SK-N-SH (cell line): ENCODE measurements around the gene ZNF32. TPM values are rescaled to one million over a fixed set of nuclear protein-coding genes. Genes with fewer than 3 reads are reported as not detected.

Source experiments
- CTCF ChIA-PET: fragments of 300-600, 350-600 bp; formaldehyde crosslinking; extraction: SDS; loops from one replicate; lab custom pipeline; 2021; lab: Yijun Ruan, JAX
- POLR2A ChIA-PET: fragments of 350-600 bp; sonication (Branson Sonifier 250); formaldehyde crosslinking; extraction: SDS; loops from one replicate; lab custom pipeline; 2020; ENCODE audit warnings: antibody characterized with exemption, inconsistent platforms; lab: Yijun Ruan, JAX
- DNase-seq: peaks from one replicate; pipeline ENCODE4 v3.0.0; 2012
- H2AFZ ChIP-seq: fragments of 200-600 bp; sonication (generic); 2 replicates; pipeline ENCODE4 v1.8.1; 2016; ENCODE audit warnings: antibody characterized with exemption, mild to moderate bottlenecking, low read depth
- H3F3A ChIP-seq: fragments of 200-600 bp; sonication (generic); replicated peaks from 2 replicates; pipeline ENCODE3; 2016; ENCODE audit warnings: antibody characterized with exemption, mild to moderate bottlenecking; ENCODE audit not compliant: insufficient read depth
- H3K27ac ChIP-seq, 2 experiments: fragments of 200-500 bp in 1 of 2; fragments of 200-600 bp in 1 of 2; sonication (Bioruptor generic) in 1 of 2; sonication (generic), shearing (Covaris generic) in 1 of 2; 2 replicates each; pipeline versions ENCODE4 v1.5.1 to v1.6.1; 2014 to 2016; ENCODE audit warnings: low read depth in 2 of 2, inconsistent platforms in 1 of 2, low read length in 1 of 2, mild to moderate bottlenecking in 1 of 2, mixed read lengths in 1 of 2
- H3K27me3 ChIP-seq: fragments of 200-600 bp; sonication (generic), shearing (Covaris generic); 2 replicates; pipeline ENCODE4 v1.6.1; 2016; ENCODE audit warnings: mixed run types; ENCODE audit not compliant: insufficient read depth
- H3K36me3 ChIP-seq, 2 experiments: fragments of 200-500 bp in 1 of 2; fragments of 200-600 bp in 1 of 2; sonication (Bioruptor generic) in 1 of 2; sonication (generic) in 1 of 2; replicated peaks in 1 of 2; 2 replicates each; pipeline versions ENCODE3 to v1.5.1; 2014 to 2016; ENCODE audit warnings: low read length in 1 of 2, mild to moderate bottlenecking in 1 of 2; ENCODE audit not compliant: insufficient read depth in 2 of 2, control insufficient read depth in 1 of 2
- H3K4me1 ChIP-seq, 2 experiments: fragments of 200-500 bp in 1 of 2; fragments of 200-600 bp in 1 of 2; sonication (Bioruptor generic) in 1 of 2; sonication (generic), shearing (Covaris generic) in 1 of 2; 2 replicates each; pipeline versions ENCODE4 v1.5.1 to v1.6.1; 2014 to 2016; ENCODE audit warnings: low read depth in 1 of 2, low read length in 1 of 2, mixed run types in 1 of 2; ENCODE audit not compliant: insufficient read depth in 2 of 2, control insufficient read depth in 1 of 2
- H3K4me2 ChIP-seq: fragments of 200-600 bp; sonication (generic), shearing (Covaris generic); 2 replicates; pipeline ENCODE4 v1.6.1; 2017; ENCODE audit warnings: mixed run types
- H3K4me3 ChIP-seq, 2 experiments: fragments of 200-500 bp in 1 of 2; fragments of 200-600 bp in 1 of 2; sonication (Bioruptor generic) in 1 of 2; sonication (generic), shearing (Covaris generic) in 1 of 2; 2 replicates each; pipeline versions ENCODE4 v1.5.1 to v1.8.1; 2014 to 2016; ENCODE audit warnings: low read depth in 2 of 2, inconsistent platforms in 1 of 2, low read length in 1 of 2, mild to moderate bottlenecking in 1 of 2, mixed read lengths in 1 of 2, moderate library complexity in 1 of 2
- H3K79me2 ChIP-seq: fragments of 200-600 bp; sonication (generic); 2 replicates; pipeline ENCODE4 v1.8.1; 2017; ENCODE audit warnings: mild to moderate bottlenecking; ENCODE audit not compliant: insufficient read depth
- H3K9ac ChIP-seq: fragments of 200-600 bp; sonication (generic); 2 replicates; pipeline ENCODE4 v1.6.1; 2017; ENCODE audit warnings: mixed run types
- H3K9me2 ChIP-seq: fragments of 200-600 bp; sonication (generic); 2 replicates; pipeline ENCODE4 v1.6.1; 2017; ENCODE audit warnings: mixed run types
- H3K9me3 ChIP-seq: fragments of 200-600 bp; sonication (generic); 2 replicates; pipeline ENCODE4 v1.6.1; 2017; ENCODE audit warnings: mixed run types, mild to moderate bottlenecking, moderate library complexity
- H4K20me1 ChIP-seq: fragments of 200-600 bp; sonication (generic); 2 replicates; pipeline ENCODE4 v1.6.1; 2017; ENCODE audit warnings: mild to moderate bottlenecking, mixed run types; ENCODE audit not compliant: insufficient read depth
- EP300 ChIP-seq, 2 experiments: IDR thresholded peaks; 2 replicates each; pipeline versions ENCODE4 v1.4.0 to v1.6.1; 2012; ENCODE audit warnings: borderline replicate concordance in 1 of 2, low read depth in 1 of 2, low read length in 1 of 2
- IRF3 ChIP-seq: fragments of 150-350 bp; IDR thresholded peaks from 2 replicates; pipeline ENCODE4 v1.6.1; 2016; ENCODE audit warnings: mild to moderate bottlenecking, low read depth, low read length
- POLR2AphosphoS5 ChIP-seq: IDR thresholded peaks from 2 replicates; pipeline ENCODE4 v1.6.1; 2012; ENCODE audit warnings: low read depth, low read length
- RAD21 ChIP-seq: IDR thresholded peaks from 2 replicates; pipeline ENCODE4 v1.6.1; 2012; ENCODE audit warnings: mild to moderate bottlenecking, low read length
- RFX5 ChIP-seq: IDR thresholded peaks from 2 replicates; pipeline ENCODE4 v1.6.1; 2012; ENCODE audit warnings: mild to moderate bottlenecking, improper control_type of control experiment, low read length
- RXRA ChIP-seq: IDR thresholded peaks from 2 replicates; pipeline ENCODE4 v1.4.0; 2012; ENCODE audit warnings: low read depth, mild to moderate bottlenecking, borderline replicate concordance
- SIN3A ChIP-seq: IDR thresholded peaks from 2 replicates; pipeline ENCODE4 v1.6.1; 2012; ENCODE audit warnings: low read depth, mild to moderate bottlenecking, low read length, moderate library complexity, borderline replicate concordance
- SMC3 ChIP-seq: IDR thresholded peaks from 2 replicates; pipeline ENCODE4 v1.6.1; 2012; ENCODE audit warnings: low read depth, low read length, improper control_type of control experiment
- TEAD4 ChIP-seq: IDR thresholded peaks from 2 replicates; pipeline ENCODE4 v1.4.0; 2012; ENCODE audit warnings: mild to moderate bottlenecking, borderline replicate concordance; ENCODE audit not compliant: insufficient read depth
- WGBS: methylation state at CpG from one replicate; pipeline ENCODE4 v1.1.6; 2017; ENCODE audit warnings: low lambda C conversion rate; 5-methylcytosine and 5-hydroxymethylcytosine counted together
- polyA plus RNA-seq, 3 experiments: library from polyadenylated mRNA; depleted of rRNA; stranded (reverse); fragments of >200 nt; gene quantifications; 2 replicates each; pipeline ENCODE4 v1.2.3, GENCODE V29; 2012
- TF ChIP-seq, protein P1 (sequence below): fragments of 200-600 bp; sonication (generic); IDR thresholded peaks from 2 replicates; pipeline ENCODE4 v1.6.1; 2017; ENCODE audit warnings: antibody characterized with exemption, mild to moderate bottlenecking, moderate library complexity

Gene ZNF32
- polyA plus RNA-seq, 1 of the 3 experiments (the other 2 are of a cell fraction): 27.2 TPM

DNA sequence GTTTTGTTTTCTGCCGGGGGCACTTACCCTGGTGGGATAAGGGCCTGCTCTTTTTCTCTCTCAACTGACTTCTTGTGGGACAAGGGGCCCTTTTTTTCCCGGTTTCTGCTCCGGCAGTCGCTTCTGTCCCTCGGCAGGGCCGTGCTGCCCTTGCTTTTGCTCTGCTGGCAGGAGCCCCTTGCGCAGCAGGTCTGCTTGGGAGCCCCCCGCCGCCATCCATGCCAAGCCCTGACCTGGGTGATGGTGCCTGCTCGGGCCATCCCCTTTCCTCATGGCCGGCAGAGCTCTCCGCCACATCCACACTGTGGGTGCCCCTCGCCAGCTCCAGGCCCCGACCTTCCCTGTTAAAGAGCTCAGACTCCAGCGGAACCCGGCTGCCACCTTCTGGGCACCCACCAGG, 47.0 kb upstream of the ZNF32 start:
- H4K20me1 ChIP-seq: no peaks in the 10 kb centered on the region
- TF ChIP-seq RAD21 (no peak), RXRA (no peak), POLR2AphosphoS5 (no peak), IRF3 (no peak), SIN3A (no peak), RFX5 (no peak)
- no peaks in the 10 kb centered on the region for H3K79me2 ChIP-seq
- POLR2A ChIA-PET: no interaction called here
- H3K4me2 ChIP-seq: no peak overlapping the region
- no peaks in the 10 kb centered on the region for H3K36me3 ChIP-seq
- H3K4me3 ChIP-seq: no peak overlapping the region
- H3K9ac ChIP-seq: no peak overlapping the region
- no peaks in the 10 kb centered on the region for H3K9me3 ChIP-seq
- H3K27me3 ChIP-seq: no peaks in the 10 kb centered on the region
- peaks cover 11% of the 10 kb centered on the region for H3F3A ChIP-seq
- DNase-seq: no peak
- no peak overlapping the region for H2AFZ ChIP-seq
- no peaks in the 10 kb centered on the region for H3K9me2 ChIP-seq
- no peak overlapping the region for H3K27ac ChIP-seq
- H3K4me1 ChIP-seq: no peaks in the 10 kb centered on the region; a peak in 1 of 4 replicates
- WGBS: 72% methylated on average over 12 of the region's 16 CpGs
- CTCF ChIA-PET: interaction anchor here (0.8 to 1.0 kb wide), 2 partner anchors 615 to 691 kb away, joined by 3 read pairs; no protein-coding TSS in a partner anchor

GRCh38 chr10:43695321-43695720, 46.6 kb upstream of the ZNF32 start:
- Histone ChIP-seq H3K4me1 (peaks cover 0 to 2% of the 10 kb centered on the region in 2 experiments; a peak in 1 of 4 replicates), H3K36me3 (no peaks in the 10 kb centered on the region), H3K9me3 (no peaks in the 10 kb centered on the region), H2AFZ (no peak overlapping the region), H3K4me3 (no peak overlapping the region), H3K79me2 (no peaks in the 10 kb centered on the region), H3F3A (peaks cover 11% of the 10 kb centered on the region), H3K4me2 (no peak overlapping the region), H3K9ac (no peak overlapping the region), H4K20me1 (no peaks in the 10 kb centered on the region), H3K27me3 (no peaks in the 10 kb centered on the region), H3K9me2 (no peaks in the 10 kb centered on the region), H3K27ac (no peak overlapping the region)
- TF ChIP-seq, protein P1, sequence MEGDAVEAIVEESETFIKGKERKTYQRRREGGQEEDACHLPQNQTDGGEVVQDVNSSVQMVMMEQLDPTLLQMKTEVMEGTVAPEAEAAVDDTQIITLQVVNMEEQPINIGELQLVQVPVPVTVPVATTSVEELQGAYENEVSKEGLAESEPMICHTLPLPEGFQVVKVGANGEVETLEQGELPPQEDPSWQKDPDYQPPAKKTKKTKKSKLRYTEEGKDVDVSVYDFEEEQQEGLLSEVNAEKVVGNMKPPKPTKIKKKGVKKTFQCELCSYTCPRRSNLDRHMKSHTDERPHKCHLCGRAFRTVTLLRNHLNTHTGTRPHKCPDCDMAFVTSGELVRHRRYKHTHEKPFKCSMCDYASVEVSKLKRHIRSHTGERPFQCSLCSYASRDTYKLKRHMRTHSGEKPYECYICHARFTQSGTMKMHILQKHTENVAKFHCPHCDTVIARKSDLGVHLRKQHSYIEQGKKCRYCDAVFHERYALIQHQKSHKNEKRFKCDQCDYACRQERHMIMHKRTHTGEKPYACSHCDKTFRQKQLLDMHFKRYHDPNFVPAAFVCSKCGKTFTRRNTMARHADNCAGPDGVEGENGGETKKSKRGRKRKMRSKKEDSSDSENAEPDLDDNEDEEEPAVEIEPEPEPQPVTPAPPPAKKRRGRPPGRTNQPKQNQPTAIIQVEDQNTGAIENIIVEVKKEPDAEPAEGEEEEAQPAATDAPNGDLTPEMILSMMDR: no peak
- no peak for TF ChIP-seq EP300 (IDR thresholded peaks at IDR 0.05; ENCODE audit: borderline replicate concordance in 1 of 2, low read depth in 1 of 2, low read length in 1 of 2)
- TF ChIP-seq RAD21: no peak
- no peak for TF ChIP-seq TEAD4
- TF ChIP-seq SMC3: no peak
- ChIA-PET CTCF (interaction anchor here (0.8 to 1.0 kb wide), 2 partner anchors 616 to 691 kb away, joined by 3 read pairs; no protein-coding TSS in a partner anchor), POLR2A (no interaction called here)
- no peak for DNase-seq
- WGBS: 64% methylated on average over 7 of the region's 8 CpGs
